ENCODE data around the gene CRY1.

- TF ChIP-seq EZH2 (IDR thresholded peaks at IDR 0.05; ENCODE audit: low read length) (no peak), CTCF (optimal IDR thresholded peaks at IDR 0.05 in 1 of 3, IDR thresholded peaks at IDR 0.05 in 1 of 3, conservative IDR thresholded peaks at IDR 0.05 in 1 of 3; ENCODE audit: extremely low read depth in 1 of 3, insufficient read depth in 2 of 3, low read length in 3 of 3) (no peak)
Measured at GRCh38 chr12:107101651-107102050, 8.3 kb upstream of the CRY1 start.
